HepG2 (cell line): Measurements from ENCODE around the gene MTG1. TPM values are rescaled to one million over a fixed set of nuclear protein-coding genes. Genes with fewer than 3 reads are reported as not detected.

Source experiments
- ATAC-seq: fragments of 200-7000 bp; cut with Tn5 transposase; 3 replicates; pipeline ENCODE4 v1.9.1; 2020; ENCODE audit warnings: mild to moderate bottlenecking, moderate library complexity
- BruUV-seq: library from RNA; stranded (reverse); fragments of 400-500 nt; replicated peaks from 2 replicates; lab custom pipeline; 2021; lab: Mats Ljungman, UMichigan
- CTCF ChIA-PET: fragments of 300-600 bp; formaldehyde crosslinking; extraction: SDS; loops from one replicate; lab custom pipeline; 2021; ENCODE audit warnings: low total read pairs, inconsistent platforms, low intra/inter-chr PET ratio; lab: Yijun Ruan, JAX
- POLR2A ChIA-PET: fragments of 350-600 bp; sonication (Branson Sonifier 250); formaldehyde crosslinking; loops from one replicate; lab custom pipeline; 2020; ENCODE audit warnings: antibody characterized with exemption, inconsistent platforms; lab: Yijun Ruan, JAX
- DNase-seq: peaks from one replicate; pipeline ENCODE4 v3.0.0-alpha.2; 2015; ENCODE audit warnings: low spot score
- FAIRE-seq: peaks from 3 replicates; lab custom pipeline; 2011; peaks lifted over from hg19 to GRCh38; lab: Jason Lieb, UNC
- H2AFZ ChIP-seq: one replicate; pipeline ENCODE4 v1.6.1; 2011; ENCODE audit warnings: low read length, inconsistent platforms
- H3K27ac ChIP-seq: fragments of 300-600 bp; 3 replicates; pipeline ENCODE4 v1.8.0; 2011; ENCODE audit warnings: mixed run types, mild to moderate bottlenecking, mixed read lengths, low read length, inconsistent platforms; ENCODE audit not compliant: insufficient read depth; ENCODE audit errors: extremely low read length
- H3K27me3 ChIP-seq, 2 experiments: fragments of 200-600 bp in 1 of 2; 2 replicates in 1 of 2; 3 replicates in 1 of 2; pipeline versions ENCODE4 v1.6.0 to v1.8.0; 2011; ENCODE audit warnings: low read length in 2 of 2, mild to moderate bottlenecking in 2 of 2, moderate library complexity in 2 of 2, inconsistent platforms in 1 of 2; ENCODE audit not compliant: insufficient read depth in 2 of 2, control insufficient read depth in 1 of 2
- H3K36me3 ChIP-seq, 2 experiments: fragments of 200-600 bp in 1 of 2; replicated peaks in 1 of 2; 2 replicates in 1 of 2; 3 replicates in 1 of 2; pipeline versions ENCODE4 v1.5.1 to v1.8.0; 2011; ENCODE audit warnings: low read length in 2 of 2, inconsistent platforms in 1 of 2; ENCODE audit not compliant: insufficient read depth in 2 of 2, control insufficient read depth in 1 of 2
- H3K4me1 ChIP-seq: 2 replicates; pipeline ENCODE4 v1.5.1; 2012; ENCODE audit warnings: low read length, inconsistent platforms; ENCODE audit not compliant: insufficient read depth
- H3K4me2 ChIP-seq: 2 replicates; pipeline ENCODE4 v1.6.0; 2011; ENCODE audit warnings: low read depth, low read length, inconsistent platforms
- H3K4me3 ChIP-seq, 3 experiments: fragments of 200-600 bp in 1 of 3; sonication (generic), shearing (Covaris generic) in 1 of 3; replicated peaks in 1 of 3; 2 replicates each; pipeline ENCODE4 v1.5.1; 2011 to 2016; ENCODE audit warnings: low read length in 3 of 3, inconsistent platforms in 2 of 3, low read depth in 2 of 3, mild to moderate bottlenecking in 2 of 3, control low read depth in 1 of 3, mixed read lengths in 1 of 3; ENCODE audit not compliant: insufficient read depth in 1 of 3
- H3K79me2 ChIP-seq: one replicate; pipeline ENCODE4 v1.6.1; 2011; ENCODE audit warnings: low read length, inconsistent platforms; ENCODE audit not compliant: insufficient read depth
- H3K9ac ChIP-seq: 2 replicates; pipeline ENCODE4 v1.6.0; 2011; ENCODE audit warnings: mild to moderate bottlenecking, low read depth, low read length, inconsistent platforms; ENCODE audit not compliant: insufficient read depth
- H3K9me3 ChIP-seq: 2 replicates; pipeline ENCODE4 v1.5.1; 2012; ENCODE audit warnings: mild to moderate bottlenecking, low read length
- H4K20me1 ChIP-seq: 2 replicates; pipeline ENCODE4 v1.6.0; 2011; ENCODE audit warnings: inconsistent platforms, mild to moderate bottlenecking, low read length, moderate library complexity; ENCODE audit not compliant: insufficient read depth
- ATF7 ChIP-seq, 2 experiments: fragments of 450-650 bp in 1 of 2; sonication (generic) in 1 of 2; formaldehyde crosslinking in 1 of 2; IDR thresholded peaks; 2 replicates each; pipeline versions ENCODE4 v1.4.0 to v1.6.1; 2016 to 2020; ENCODE audit warnings: antibody characterized with exemption in 1 of 2, mild to moderate bottlenecking in 1 of 2, missing genetic modification reagents in 1 of 2
- MEF2D ChIP-seq: sonication (generic); formaldehyde crosslinking; IDR thresholded peaks from 2 replicates; pipeline ENCODE4 v1.5.1; 2020; ENCODE audit warnings: mild to moderate bottlenecking, missing genetic modification reagents
- NFYC ChIP-seq: IDR thresholded peaks from 2 replicates; pipeline ENCODE4 v1.6.1; 2016; ENCODE audit warnings: missing genetic modification reagents, missing compliant biosample characterization
- ZNF160 ChIP-seq: sonication (generic); formaldehyde crosslinking; IDR thresholded peaks from 2 replicates; pipeline ENCODE4 v1.8.0; 2022; ENCODE audit warnings: mild to moderate bottlenecking, inconsistent platforms, missing genetic modification reagents
- WGBS: methylation state at CpG from one replicate; pipeline ENCODE4 v1.1.6; 2017; ENCODE audit warnings: low lambda C conversion rate; 5-methylcytosine and 5-hydroxymethylcytosine counted together
- in situ Hi-C: cut with HindIII; loops from 2 replicates; pipeline ENCODE4 v1.10.0; 2017; ENCODE audit warnings: low pct_unique_long_range_greater_than_20kb; ENCODE audit not compliant: extremely low pct_ligation_motif_present
- intact Hi-C: fragments of 100-400 bp; cut with micrococcal nuclease; formaldehyde crosslinking; loops from one replicate; pipeline ENCODE4 v1.10.0; 2022; ENCODE audit not compliant: unreplicated experiment
- polyA plus RNA-seq, 8 experiments: library from polyadenylated mRNA; depleted of rRNA in 3 of 8; stranded (reverse) in 7 of 8; unstranded in 1 of 8; fragments of >200 nt; fragmentation: Illumina TruSeq in 4 of 8; extraction: Trizol in 4 of 8; gene quantifications; 2 replicates each; pipeline versions ENCODE4 v1.2.1 to v1.2.3, GENCODE V29; 2011 to 2016; ENCODE audit warnings: low read depth in 4 of 8, missing spikeins in 1 of 8, mixed read lengths in 1 of 8; ENCODE audit not compliant: insufficient read depth in 1 of 8
- total RNA-seq, 5 experiments: library from RNA; depleted of rRNA; stranded (reverse); fragments of >200 nt; fragmentation: Illumina TruSeq; extraction: Trizol; gene quantifications; 2 replicates each; pipeline ENCODE4 v1.2.3, GENCODE V29; 2016; ENCODE audit warnings: low read depth in 1 of 5
- TF ChIP-seq, protein P1 (sequence below): IDR thresholded peaks from 2 replicates; pipeline ENCODE4 v1.6.1; 2012; ENCODE audit warnings: low read depth, low read length, improper control_type of control experiment
- TF ChIP-seq, protein P2 (sequence below): sonication (generic); formaldehyde crosslinking; IDR thresholded peaks from 2 replicates; pipeline ENCODE4 v1.5.1; 2020; ENCODE audit warnings: mild to moderate bottlenecking, missing genetic modification reagents

MTG1 gene
- total and polyA plus RNA-seq, 2 of the 13 experiments (the other 11 are each of a cell fraction or from before 2014, with no cell fraction given), result 42.0 to 103 TPM

DNA sequence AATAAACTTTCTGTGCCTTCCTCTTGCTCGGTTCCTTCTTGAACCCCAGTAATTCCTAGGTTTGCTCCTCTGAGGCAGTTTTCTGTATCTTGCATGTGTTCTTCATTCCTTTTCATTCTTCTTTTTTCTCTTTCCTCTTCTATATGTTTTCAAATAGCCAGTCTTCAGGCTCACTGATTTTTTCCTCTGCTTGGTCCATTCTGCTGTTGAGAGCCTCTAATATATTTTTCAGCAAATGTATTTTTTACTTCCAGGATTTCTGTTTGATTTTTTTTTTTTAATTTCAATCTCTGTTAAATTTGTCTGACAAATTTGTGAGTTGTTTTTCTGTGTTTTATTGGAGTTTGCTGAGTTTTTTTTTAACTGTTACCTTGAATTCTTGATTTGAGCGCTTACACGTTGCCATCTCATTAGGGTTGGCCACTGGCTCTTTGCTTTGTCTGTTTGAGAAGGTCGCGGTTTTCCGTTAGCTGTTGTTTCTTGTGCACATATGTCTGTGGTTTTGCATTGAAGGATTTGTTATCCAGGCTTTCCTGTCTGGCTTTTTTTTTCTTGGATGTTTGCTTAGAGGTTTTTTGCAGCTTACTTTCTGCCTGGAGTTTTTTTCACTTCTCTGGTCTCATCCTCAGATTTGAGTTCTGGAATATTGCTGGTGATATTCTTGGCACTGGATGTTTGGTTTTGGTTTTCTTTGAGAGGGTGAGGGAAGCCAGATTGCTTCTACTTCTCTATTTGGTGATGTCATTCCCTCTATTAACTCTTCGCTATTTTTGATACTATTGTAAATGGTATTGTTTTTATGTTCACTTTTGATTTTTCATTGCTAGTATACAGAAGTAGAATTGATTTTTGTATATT lies 17.8 kb downstream of the MTG1 start:
- H3K9me3 ChIP-seq, result peaks cover 19% of the 10 kb centered on the region
- H3K4me2 ChIP-seq, result no peak overlapping the region
- H3K4me1 ChIP-seq, result no peaks in the 10 kb centered on the region
- intact Hi-C loops, result no loop called here
- H3K4me3 ChIP-seq, result no peak overlapping the region
- no peak for ATAC-seq
- FAIRE-seq, result no peak
- no peak overlapping the region for H3K9ac ChIP-seq
- no peaks in the 10 kb centered on the region for H4K20me1 ChIP-seq
- H3K36me3 ChIP-seq, result peaks cover 4 to 54% of the 10 kb centered on the region in 2 experiments
- TF ChIP-seq NFYC, result no peak
- TF ChIP-seq ATF7 (IDR thresholded peaks at IDR 0.05), result peak; percentile 76
- TF ChIP-seq ATF7 (CRISPR knock-in tag; IDR thresholded peaks at IDR 0.05), result no peak
- TF ChIP-seq ZNF160 (CRISPR knock-in tag), result peak; percentile 99
- TF ChIP-seq, protein P1, sequence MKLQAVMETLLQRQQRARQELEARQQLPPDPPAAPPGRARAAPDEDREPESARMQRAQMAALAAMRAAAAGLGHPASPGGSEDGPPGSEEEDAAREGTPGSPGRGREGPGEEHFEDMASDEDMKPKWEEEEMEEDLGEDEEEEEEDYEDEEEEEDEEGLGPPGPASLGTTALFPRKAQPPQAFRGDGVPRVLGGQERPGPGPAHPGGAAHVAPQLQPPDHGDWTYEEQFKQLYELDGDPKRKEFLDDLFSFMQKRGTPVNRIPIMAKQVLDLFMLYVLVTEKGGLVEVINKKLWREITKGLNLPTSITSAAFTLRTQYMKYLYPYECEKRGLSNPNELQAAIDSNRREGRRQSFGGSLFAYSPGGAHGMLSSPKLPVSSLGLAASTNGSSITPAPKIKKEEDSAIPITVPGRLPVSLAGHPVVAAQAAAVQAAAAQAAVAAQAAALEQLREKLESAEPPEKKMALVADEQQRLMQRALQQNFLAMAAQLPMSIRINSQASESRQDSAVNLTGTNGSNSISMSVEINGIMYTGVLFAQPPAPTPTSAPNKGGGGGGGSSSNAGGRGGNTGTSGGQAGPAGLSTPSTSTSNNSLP, result no peak
- POLR2A ChIA-PET, result no interaction called here
- H3K27ac ChIP-seq, result no peak overlapping the region
- peaks cover 35% of the 10 kb centered on the region for H3K79me2 ChIP-seq
- H3K27me3 ChIP-seq, result no peaks in the 10 kb centered on the region
- CTCF ChIA-PET, result no interaction called here
- in situ Hi-C loops, result no loop called here
- H2AFZ ChIP-seq, result no peak overlapping the region
- WGBS, result 97% methylated on average over 7 of the region's 7 CpGs
- BruUV-seq, result no TSS peak
- DNase-seq, result no peak

DNA sequence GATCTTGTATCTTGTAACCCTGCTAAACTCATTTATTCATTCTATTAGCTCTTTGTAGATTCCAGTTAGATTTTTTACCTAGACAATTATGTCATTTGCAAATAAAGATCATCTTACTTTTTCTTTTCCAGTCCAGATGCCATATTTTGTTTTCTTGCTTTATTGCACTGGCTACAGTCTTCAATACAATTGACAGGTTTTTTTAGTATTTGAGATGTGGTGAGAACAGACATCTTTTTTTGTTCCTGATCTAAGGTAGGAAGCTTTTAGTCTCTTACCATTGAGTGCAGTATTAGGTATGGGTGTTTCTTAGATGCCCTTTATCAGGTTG lies 18.4 kb downstream of the MTG1 start:
- in situ Hi-C loops, result no loop called here
- Histone ChIP-seq H3K9ac (no peak overlapping the region), H3K4me1 (no peaks in the 10 kb centered on the region), H3K9me3 (peaks cover 19% of the 10 kb centered on the region), H3K36me3 (peaks cover 4 to 54% of the 10 kb centered on the region in 2 experiments), H3K4me3 (no peak overlapping the region), H3K4me2 (no peak overlapping the region), H2AFZ (no peak overlapping the region), H3K27ac (no peak overlapping the region), H4K20me1 (no peaks in the 10 kb centered on the region), H3K79me2 (peaks cover 30% of the 10 kb centered on the region), H3K27me3 (no peaks in the 10 kb centered on the region)
- DNase-seq (no peak), ATAC-seq (no peak), FAIRE-seq (no peak)
- intact Hi-C loops, result no loop called here
- CTCF ChIA-PET, result no interaction called here
- POLR2A ChIA-PET, result no interaction called here
- no TSS peak for BruUV-seq
- no peak for TF ChIP-seq MEF2D (CRISPR knock-in tag)
- TF ChIP-seq, protein P2, sequence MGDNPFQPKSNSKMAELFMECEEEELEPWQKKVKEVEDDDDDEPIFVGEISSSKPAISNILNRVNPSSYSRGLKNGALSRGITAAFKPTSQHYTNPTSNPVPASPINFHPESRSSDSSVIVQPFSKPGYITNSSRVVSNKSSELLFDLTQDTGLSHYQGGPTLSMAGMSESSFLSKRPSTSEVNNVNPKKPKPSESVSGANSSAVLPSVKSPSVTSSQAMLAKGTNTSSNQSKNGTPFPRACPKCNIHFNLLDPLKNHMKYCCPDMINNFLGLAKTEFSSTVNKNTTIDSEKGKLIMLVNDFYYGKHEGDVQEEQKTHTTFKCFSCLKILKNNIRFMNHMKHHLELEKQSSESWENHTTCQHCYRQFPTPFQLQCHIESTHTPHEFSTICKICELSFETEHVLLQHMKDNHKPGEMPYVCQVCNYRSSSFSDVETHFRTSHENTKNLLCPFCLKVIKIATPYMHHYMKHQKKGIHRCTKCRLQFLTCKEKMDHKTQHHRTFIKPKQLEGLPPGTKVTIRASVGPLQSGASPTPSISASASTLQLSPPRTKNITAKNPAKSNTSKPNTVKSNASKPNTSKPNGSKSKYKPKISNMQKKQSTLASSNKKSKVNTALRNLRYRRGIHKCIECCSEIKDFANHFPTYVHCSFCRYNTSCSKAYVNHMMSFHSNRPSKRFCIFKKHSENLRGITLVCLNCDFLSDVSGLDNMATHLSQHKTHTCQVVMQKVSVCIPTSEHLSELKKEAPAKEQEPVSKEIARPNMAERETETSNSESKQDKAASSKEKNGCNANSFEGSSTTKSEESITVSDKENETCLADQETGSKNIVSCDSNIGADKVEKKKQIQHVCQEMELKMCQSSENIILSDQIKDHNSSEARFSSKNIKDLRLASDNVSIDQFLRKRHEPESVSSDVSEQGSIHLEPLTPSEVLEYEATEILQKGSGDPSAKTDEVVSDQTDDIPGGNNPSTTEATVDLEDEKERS, result peak; percentile 69; the same call in 1 of the 2 replicates
